Tibial nerve (tissue), 4 donors: ENCODE results near the gene MEX3D.

ENCODE experiments used
- CTCF ChIP-seq, 5 experiments: fragments of 200-600 bp in 3 of 5; fragments of 450-650 bp in 2 of 5; sonication (generic) in 3 of 5; IDR thresholded peaks; one replicate each; pipeline ENCODE4 v1.5.1; 2016 to 2019; ENCODE audit warnings: antibody characterized with exemption in 5 of 5, mild to moderate bottlenecking in 3 of 5, moderate library complexity in 2 of 5
- EP300 ChIP-seq, 2 donors: sonication (generic); formaldehyde crosslinking; IDR thresholded peaks; one replicate each; pipeline ENCODE4 v1.6.1; 2017; ENCODE audit warnings: antibody characterized with exemption in 2 of 2, mild to moderate bottlenecking in 1 of 2
- POLR2A ChIP-seq, 2 donors: fragments of 450-650 bp; IDR thresholded peaks; one replicate each; pipeline ENCODE4 v1.6.1; 2017; ENCODE audit warnings: antibody characterized with exemption in 2 of 2, mild to moderate bottlenecking in 2 of 2, moderate library complexity in 2 of 2

- TF ChIP-seq CTCF (IDR thresholded peaks at IDR 0.05) = no peak
- TF ChIP-seq POLR2A (IDR thresholded peaks at IDR 0.05) = no peak
- no peak for TF ChIP-seq EP300 (IDR thresholded peaks at IDR 0.05)
Measured at GRCh38 chr19:1514295-1514661, 53.8 kb downstream of the MEX3D start.
